HepG2 (cell line): Measurements from ENCODE around the gene CACNG1. TPM values are rescaled to one million over a fixed set of nuclear protein-coding genes. Genes with fewer than 3 reads are reported as not detected.

Experiments
- ATAC-seq: fragments of 200-7000 bp; cut with Tn5 transposase; 3 replicates; pipeline ENCODE4 v1.9.1; 2020; ENCODE audit warnings: mild to moderate bottlenecking, moderate library complexity
- BruUV-seq: library from RNA; stranded (reverse); fragments of 400-500 nt; replicated peaks from 2 replicates; lab custom pipeline; 2021; lab: Mats Ljungman, UMichigan
- CTCF ChIA-PET: fragments of 300-600 bp; formaldehyde crosslinking; extraction: SDS; loops from one replicate; lab custom pipeline; 2021; ENCODE audit warnings: low total read pairs, inconsistent platforms, low intra/inter-chr PET ratio; lab: Yijun Ruan, JAX
- POLR2A ChIA-PET: fragments of 350-600 bp; sonication (Branson Sonifier 250); formaldehyde crosslinking; loops from one replicate; lab custom pipeline; 2020; ENCODE audit warnings: antibody characterized with exemption, inconsistent platforms; lab: Yijun Ruan, JAX
- DNase-seq: peaks from one replicate; pipeline ENCODE4 v3.0.0-alpha.2; 2015; ENCODE audit warnings: low spot score
- FAIRE-seq: peaks from 3 replicates; lab custom pipeline; 2011; peaks lifted over from hg19 to GRCh38; lab: Jason Lieb, UNC
- H2AFZ ChIP-seq: one replicate; pipeline ENCODE4 v1.6.1; 2011; ENCODE audit warnings: low read length, inconsistent platforms
- H3K27ac ChIP-seq: fragments of 300-600 bp; 3 replicates; pipeline ENCODE4 v1.8.0; 2011; ENCODE audit warnings: mixed run types, mild to moderate bottlenecking, mixed read lengths, low read length, inconsistent platforms; ENCODE audit not compliant: insufficient read depth; ENCODE audit errors: extremely low read length
- H3K27me3 ChIP-seq, 2 experiments: fragments of 200-600 bp in 1 of 2; 2 replicates in 1 of 2; 3 replicates in 1 of 2; pipeline versions ENCODE4 v1.6.0 to v1.8.0; 2011; ENCODE audit warnings: low read length in 2 of 2, mild to moderate bottlenecking in 2 of 2, moderate library complexity in 2 of 2, inconsistent platforms in 1 of 2; ENCODE audit not compliant: insufficient read depth in 2 of 2, control insufficient read depth in 1 of 2
- H3K36me3 ChIP-seq, 2 experiments: fragments of 200-600 bp in 1 of 2; replicated peaks in 1 of 2; 2 replicates in 1 of 2; 3 replicates in 1 of 2; pipeline versions ENCODE4 v1.5.1 to v1.8.0; 2011; ENCODE audit warnings: low read length in 2 of 2, inconsistent platforms in 1 of 2; ENCODE audit not compliant: insufficient read depth in 2 of 2, control insufficient read depth in 1 of 2
- H3K4me1 ChIP-seq: 2 replicates; pipeline ENCODE4 v1.5.1; 2012; ENCODE audit warnings: low read length, inconsistent platforms; ENCODE audit not compliant: insufficient read depth
- H3K4me2 ChIP-seq: 2 replicates; pipeline ENCODE4 v1.6.0; 2011; ENCODE audit warnings: low read depth, low read length, inconsistent platforms
- H3K4me3 ChIP-seq, 3 experiments: fragments of 200-600 bp in 1 of 3; sonication (generic), shearing (Covaris generic) in 1 of 3; replicated peaks in 1 of 3; 2 replicates each; pipeline ENCODE4 v1.5.1; 2011 to 2016; ENCODE audit warnings: low read length in 3 of 3, inconsistent platforms in 2 of 3, low read depth in 2 of 3, mild to moderate bottlenecking in 2 of 3, control low read depth in 1 of 3, mixed read lengths in 1 of 3; ENCODE audit not compliant: insufficient read depth in 1 of 3
- H3K79me2 ChIP-seq: one replicate; pipeline ENCODE4 v1.6.1; 2011; ENCODE audit warnings: low read length, inconsistent platforms; ENCODE audit not compliant: insufficient read depth
- H3K9ac ChIP-seq: 2 replicates; pipeline ENCODE4 v1.6.0; 2011; ENCODE audit warnings: mild to moderate bottlenecking, low read depth, low read length, inconsistent platforms; ENCODE audit not compliant: insufficient read depth
- H3K9me3 ChIP-seq: 2 replicates; pipeline ENCODE4 v1.5.1; 2012; ENCODE audit warnings: mild to moderate bottlenecking, low read length
- H4K20me1 ChIP-seq: 2 replicates; pipeline ENCODE4 v1.6.0; 2011; ENCODE audit warnings: inconsistent platforms, mild to moderate bottlenecking, low read length, moderate library complexity; ENCODE audit not compliant: insufficient read depth
- SRSF4 ChIP-seq: fragments of 200-400 bp; formaldehyde crosslinking; IDR thresholded peaks from one replicate; pipeline ENCODE4 v1.6.1; 2018; ENCODE audit warnings: mild to moderate bottlenecking, low read depth, low read length, moderate library complexity; ENCODE audit not compliant: poor library complexity, severe bottlenecking
- TBX2 ChIP-seq: sonication (generic); formaldehyde crosslinking; IDR thresholded peaks from 2 replicates; pipeline ENCODE4 v1.5.0; 2020; ENCODE audit warnings: missing genetic modification reagents, mild to moderate bottlenecking, borderline replicate concordance
- TP53 ChIP-seq: sonication (generic); formaldehyde crosslinking; conservative IDR thresholded peaks from 2 replicates; pipeline ENCODE4 v1.4.0; 2020; ENCODE audit warnings: missing genetic modification reagents
- YEATS4 ChIP-seq: sonication (generic); formaldehyde crosslinking; IDR thresholded peaks from 2 replicates; pipeline ENCODE4 v1.4.0; 2020; ENCODE audit warnings: missing genetic modification reagents, borderline replicate concordance
- ZFP1 ChIP-seq: IDR thresholded peaks from 2 replicates; pipeline ENCODE4 v1.6.1; 2016
- ZNF792 ChIP-seq: IDR thresholded peaks from 2 replicates; pipeline ENCODE4 v1.6.1; 2016
- ZNF891 ChIP-seq: sonication (generic); formaldehyde crosslinking; IDR thresholded peaks from 2 replicates; pipeline ENCODE4 v1.5.0; 2020; ENCODE audit warnings: mild to moderate bottlenecking, missing genetic modification reagents
- ZZZ3 ChIP-seq: sonication (generic); formaldehyde crosslinking; IDR thresholded peaks from 2 replicates; pipeline ENCODE4 v1.4.0; 2020; ENCODE audit warnings: missing genetic modification reagents, mild to moderate bottlenecking, borderline replicate concordance
- in situ Hi-C: cut with HindIII; loops from 2 replicates; pipeline ENCODE4 v1.10.0; 2017; ENCODE audit warnings: low pct_unique_long_range_greater_than_20kb; ENCODE audit not compliant: extremely low pct_ligation_motif_present
- intact Hi-C: fragments of 100-400 bp; cut with micrococcal nuclease; formaldehyde crosslinking; loops from one replicate; pipeline ENCODE4 v1.10.0; 2022; ENCODE audit not compliant: unreplicated experiment
- polyA plus RNA-seq, 8 experiments: library from polyadenylated mRNA; depleted of rRNA in 3 of 8; stranded (reverse) in 7 of 8; unstranded in 1 of 8; fragments of >200 nt; fragmentation: Illumina TruSeq in 4 of 8; extraction: Trizol in 4 of 8; gene quantifications; 2 replicates each; pipeline versions ENCODE4 v1.2.1 to v1.2.3, GENCODE V29; 2011 to 2016; ENCODE audit warnings: low read depth in 4 of 8, missing spikeins in 1 of 8, mixed read lengths in 1 of 8; ENCODE audit not compliant: insufficient read depth in 1 of 8
- total RNA-seq, 5 experiments: library from RNA; depleted of rRNA; stranded (reverse); fragments of >200 nt; fragmentation: Illumina TruSeq; extraction: Trizol; gene quantifications; 2 replicates each; pipeline ENCODE4 v1.2.3, GENCODE V29; 2016; ENCODE audit warnings: low read depth in 1 of 5
- TF ChIP-seq, protein P1 (sequence below): IDR thresholded peaks from 2 replicates; pipeline ENCODE4 v1.6.1; 2016; ENCODE audit warnings: low read depth, missing genetic modification reagents, missing compliant biosample characterization
- TF ChIP-seq, protein P2 (sequence below): sonication (generic); formaldehyde crosslinking; IDR thresholded peaks from 2 replicates; pipeline ENCODE4 v1.4.0; 2020; ENCODE audit warnings: missing genetic modification reagents
- TF ChIP-seq, protein P3 (sequence below): IDR thresholded peaks from 2 replicates; pipeline ENCODE4 v1.6.1; 2016
- TF ChIP-seq, protein P4 (sequence below): sonication (generic); formaldehyde crosslinking; IDR thresholded peaks from 2 replicates; pipeline ENCODE4 v1.8.1; 2022; ENCODE audit warnings: low read depth, mild to moderate bottlenecking, missing genetic modification reagents

The CACNG1 gene
- total and polyA plus RNA-seq, 2 of the 13 experiments (the other 11 are each of a cell fraction or from before 2014, with no cell fraction given): not detected

DNA sequence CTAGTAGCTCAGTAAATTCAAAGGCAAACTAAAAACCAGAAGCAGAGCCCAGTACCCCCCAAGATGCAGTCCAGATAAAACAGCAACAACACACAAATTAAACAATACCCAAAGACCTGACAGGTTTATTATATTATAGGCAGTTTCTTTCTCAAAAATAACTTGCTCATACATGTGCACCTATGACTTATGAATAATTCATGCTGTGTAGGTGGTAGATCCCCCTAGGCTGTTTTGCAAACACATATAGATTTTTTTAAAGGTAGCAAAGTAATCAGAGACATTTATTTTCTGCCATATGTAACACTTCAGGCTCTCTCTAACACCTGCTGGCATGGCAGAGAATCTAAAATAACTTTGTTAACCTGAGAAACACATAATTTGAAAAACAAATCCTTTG lies 27.2 kb downstream of the CACNG1 start:
- Histone ChIP-seq H3K27ac (no peak overlapping the region), H2AFZ (no peak overlapping the region), H3K79me2 (no peaks in the 10 kb centered on the region), H4K20me1 (no peaks in the 10 kb centered on the region), H3K4me1 (peaks cover 27% of the 10 kb centered on the region), H3K9me3 (no peaks in the 10 kb centered on the region), H3K27me3 (no peaks in the 10 kb centered on the region), H3K9ac (no peak overlapping the region), H3K4me2 (no peak overlapping the region), H3K4me3 (no peak overlapping the region), H3K36me3 (peaks cover 4 to 10% of the 10 kb centered on the region in 2 experiments; a peak in 4 of 5 replicates)
- no TSS peak for BruUV-seq
- FAIRE-seq (no peak), DNase-seq (no peak), ATAC-seq (no peak)
- ChIA-PET POLR2A (no interaction called here), CTCF (no interaction called here)
- intact Hi-C loops (no loop called here), in situ Hi-C loops (no loop called here)
- TF ChIP-seq TBX2 (CRISPR knock-in tag): no peak
- TF ChIP-seq, protein P1, sequence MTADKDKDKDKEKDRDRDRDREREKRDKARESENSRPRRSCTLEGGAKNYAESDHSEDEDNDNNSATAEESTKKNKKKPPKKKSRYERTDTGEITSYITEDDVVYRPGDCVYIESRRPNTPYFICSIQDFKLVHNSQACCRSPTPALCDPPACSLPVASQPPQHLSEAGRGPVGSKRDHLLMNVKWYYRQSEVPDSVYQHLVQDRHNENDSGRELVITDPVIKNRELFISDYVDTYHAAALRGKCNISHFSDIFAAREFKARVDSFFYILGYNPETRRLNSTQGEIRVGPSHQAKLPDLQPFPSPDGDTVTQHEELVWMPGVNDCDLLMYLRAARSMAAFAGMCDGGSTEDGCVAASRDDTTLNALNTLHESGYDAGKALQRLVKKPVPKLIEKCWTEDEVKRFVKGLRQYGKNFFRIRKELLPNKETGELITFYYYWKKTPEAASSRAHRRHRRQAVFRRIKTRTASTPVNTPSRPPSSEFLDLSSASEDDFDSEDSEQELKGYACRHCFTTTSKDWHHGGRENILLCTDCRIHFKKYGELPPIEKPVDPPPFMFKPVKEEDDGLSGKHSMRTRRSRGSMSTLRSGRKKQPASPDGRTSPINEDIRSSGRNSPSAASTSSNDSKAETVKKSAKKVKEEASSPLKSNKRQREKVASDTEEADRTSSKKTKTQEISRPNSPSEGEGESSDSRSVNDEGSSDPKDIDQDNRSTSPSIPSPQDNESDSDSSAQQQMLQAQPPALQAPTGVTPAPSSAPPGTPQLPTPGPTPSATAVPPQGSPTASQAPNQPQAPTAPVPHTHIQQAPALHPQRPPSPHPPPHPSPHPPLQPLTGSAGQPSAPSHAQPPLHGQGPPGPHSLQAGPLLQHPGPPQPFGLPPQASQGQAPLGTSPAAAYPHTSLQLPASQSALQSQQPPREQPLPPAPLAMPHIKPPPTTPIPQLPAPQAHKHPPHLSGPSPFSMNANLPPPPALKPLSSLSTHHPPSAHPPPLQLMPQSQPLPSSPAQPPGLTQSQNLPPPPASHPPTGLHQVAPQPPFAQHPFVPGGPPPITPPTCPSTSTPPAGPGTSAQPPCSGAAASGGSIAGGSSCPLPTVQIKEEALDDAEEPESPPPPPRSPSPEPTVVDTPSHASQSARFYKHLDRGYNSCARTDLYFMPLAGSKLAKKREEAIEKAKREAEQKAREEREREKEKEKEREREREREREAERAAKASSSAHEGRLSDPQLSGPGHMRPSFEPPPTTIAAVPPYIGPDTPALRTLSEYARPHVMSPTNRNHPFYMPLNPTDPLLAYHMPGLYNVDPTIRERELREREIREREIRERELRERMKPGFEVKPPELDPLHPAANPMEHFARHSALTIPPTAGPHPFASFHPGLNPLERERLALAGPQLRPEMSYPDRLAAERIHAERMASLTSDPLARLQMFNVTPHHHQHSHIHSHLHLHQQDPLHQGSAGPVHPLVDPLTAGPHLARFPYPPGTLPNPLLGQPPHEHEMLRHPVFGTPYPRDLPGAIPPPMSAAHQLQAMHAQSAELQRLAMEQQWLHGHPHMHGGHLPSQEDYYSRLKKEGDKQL (CRISPR knock-in tag): no peak
- no peak for TF ChIP-seq ZFP1 (CRISPR knock-in tag)
- TF ChIP-seq, protein P2, sequence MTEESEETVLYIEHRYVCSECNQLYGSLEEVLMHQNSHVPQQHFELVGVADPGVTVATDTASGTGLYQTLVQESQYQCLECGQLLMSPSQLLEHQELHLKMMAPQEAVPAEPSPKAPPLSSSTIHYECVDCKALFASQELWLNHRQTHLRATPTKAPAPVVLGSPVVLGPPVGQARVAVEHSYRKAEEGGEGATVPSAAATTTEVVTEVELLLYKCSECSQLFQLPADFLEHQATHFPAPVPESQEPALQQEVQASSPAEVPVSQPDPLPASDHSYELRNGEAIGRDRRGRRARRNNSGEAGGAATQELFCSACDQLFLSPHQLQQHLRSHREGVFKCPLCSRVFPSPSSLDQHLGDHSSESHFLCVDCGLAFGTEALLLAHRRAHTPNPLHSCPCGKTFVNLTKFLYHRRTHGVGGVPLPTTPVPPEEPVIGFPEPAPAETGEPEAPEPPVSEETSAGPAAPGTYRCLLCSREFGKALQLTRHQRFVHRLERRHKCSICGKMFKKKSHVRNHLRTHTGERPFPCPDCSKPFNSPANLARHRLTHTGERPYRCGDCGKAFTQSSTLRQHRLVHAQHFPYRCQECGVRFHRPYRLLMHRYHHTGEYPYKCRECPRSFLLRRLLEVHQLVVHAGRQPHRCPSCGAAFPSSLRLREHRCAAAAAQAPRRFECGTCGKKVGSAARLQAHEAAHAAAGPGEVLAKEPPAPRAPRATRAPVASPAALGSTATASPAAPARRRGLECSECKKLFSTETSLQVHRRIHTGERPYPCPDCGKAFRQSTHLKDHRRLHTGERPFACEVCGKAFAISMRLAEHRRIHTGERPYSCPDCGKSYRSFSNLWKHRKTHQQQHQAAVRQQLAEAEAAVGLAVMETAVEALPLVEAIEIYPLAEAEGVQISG: no peak
- TF ChIP-seq, protein P3, sequence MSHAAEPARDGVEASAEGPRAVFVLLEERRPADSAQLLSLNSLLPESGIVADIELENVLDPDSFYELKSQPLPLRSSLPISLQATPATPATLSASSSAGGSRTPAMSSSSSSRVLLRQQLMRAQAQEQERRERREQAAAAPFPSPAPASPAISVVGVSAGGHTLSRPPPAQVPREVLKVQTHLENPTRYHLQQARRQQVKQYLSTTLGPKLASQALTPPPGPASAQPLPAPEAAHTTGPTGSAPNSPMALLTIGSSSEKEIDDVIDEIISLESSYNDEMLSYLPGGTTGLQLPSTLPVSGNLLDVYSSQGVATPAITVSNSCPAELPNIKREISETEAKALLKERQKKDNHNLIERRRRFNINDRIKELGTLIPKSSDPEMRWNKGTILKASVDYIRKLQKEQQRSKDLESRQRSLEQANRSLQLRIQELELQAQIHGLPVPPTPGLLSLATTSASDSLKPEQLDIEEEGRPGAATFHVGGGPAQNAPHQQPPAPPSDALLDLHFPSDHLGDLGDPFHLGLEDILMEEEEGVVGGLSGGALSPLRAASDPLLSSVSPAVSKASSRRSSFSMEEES (CRISPR knock-in tag): no peak
- no peak for TF ChIP-seq ZZZ3
- TF ChIP-seq TP53 (CRISPR knock-in tag): no peak
- TF ChIP-seq YEATS4 (CRISPR knock-in tag): no peak
- no peak for TF ChIP-seq SRSF4
- TF ChIP-seq, protein P4, sequence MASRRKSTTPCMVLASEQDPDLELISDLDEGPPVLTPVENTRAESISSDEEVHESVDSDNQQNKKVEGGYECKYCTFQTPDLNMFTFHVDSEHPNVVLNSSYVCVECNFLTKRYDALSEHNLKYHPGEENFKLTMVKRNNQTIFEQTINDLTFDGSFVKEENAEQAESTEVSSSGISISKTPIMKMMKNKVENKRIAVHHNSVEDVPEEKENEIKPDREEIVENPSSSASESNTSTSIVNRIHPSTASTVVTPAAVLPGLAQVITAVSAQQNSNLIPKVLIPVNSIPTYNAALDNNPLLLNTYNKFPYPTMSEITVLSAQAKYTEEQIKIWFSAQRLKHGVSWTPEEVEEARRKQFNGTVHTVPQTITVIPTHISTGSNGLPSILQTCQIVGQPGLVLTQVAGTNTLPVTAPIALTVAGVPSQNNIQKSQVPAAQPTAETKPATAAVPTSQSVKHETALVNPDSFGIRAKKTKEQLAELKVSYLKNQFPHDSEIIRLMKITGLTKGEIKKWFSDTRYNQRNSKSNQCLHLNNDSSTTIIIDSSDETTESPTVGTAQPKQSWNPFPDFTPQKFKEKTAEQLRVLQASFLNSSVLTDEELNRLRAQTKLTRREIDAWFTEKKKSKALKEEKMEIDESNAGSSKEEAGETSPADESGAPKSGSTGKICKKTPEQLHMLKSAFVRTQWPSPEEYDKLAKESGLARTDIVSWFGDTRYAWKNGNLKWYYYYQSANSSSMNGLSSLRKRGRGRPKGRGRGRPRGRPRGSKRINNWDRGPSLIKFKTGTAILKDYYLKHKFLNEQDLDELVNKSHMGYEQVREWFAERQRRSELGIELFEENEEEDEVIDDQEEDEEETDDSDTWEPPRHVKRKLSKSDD (CRISPR knock-in tag): no peak
- TF ChIP-seq ZNF891 (CRISPR knock-in tag): no peak
- TF ChIP-seq ZNF792 (CRISPR knock-in tag): no peak
